ENCODE data around the gene HMGCL. TPM values are rescaled to one million over a fixed set of nuclear protein-coding genes. Genes with fewer than 3 reads are reported as not detected.

HMGCL gene
- total RNA-seq, 1 experiment from 2014 or later, result 25.6 TPM

DNA sequence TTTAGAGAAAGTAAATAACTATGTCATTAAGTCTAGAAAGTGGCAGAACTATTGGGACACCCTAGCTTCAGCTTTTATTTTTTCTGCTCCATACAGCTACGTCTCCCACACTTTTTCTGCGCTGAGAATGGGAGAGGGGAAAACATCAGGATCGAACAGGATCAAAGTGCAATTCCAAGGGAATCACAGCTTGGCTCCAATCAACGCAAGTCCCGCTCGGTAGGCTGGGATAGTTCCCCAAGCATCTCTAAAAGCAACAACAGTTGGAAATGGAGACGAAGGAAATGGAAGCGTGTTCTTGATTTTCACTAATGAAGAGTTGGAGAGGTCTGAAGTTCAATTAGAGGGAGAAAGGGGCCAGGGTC is 536 bp downstream of the HMGCL start:
- Histone ChIP-seq H2AFZ (ENCODE audit: low read length) (no peak overlapping the region), H3K79me2 (ENCODE audit: low read length) (peaks cover 18% of the 10 kb centered on the region), H3K9me2 (replicated peaks; ENCODE audit: insufficient read depth, low read length) (no peaks in the 10 kb centered on the region), H3K27me3 (ENCODE audit: low read length) (no peaks in the 10 kb centered on the region), H3K4me3 (ENCODE audit: low read length) (peak overlapping the region; percentile 87), H3K4me2 (ENCODE audit: low read depth, low read length, poor library complexity, severe bottlenecking) (peak overlapping the region; percentile 70), H3K4me1 (ENCODE audit: low read length) (peaks cover 22% of the 10 kb centered on the region), H3K9ac (ENCODE audit: low read length) (peak overlapping the region; percentile 96), H3K9me3 (ENCODE audit: low read length) (no peaks in the 10 kb centered on the region), H3K36me3 (ENCODE audit: insufficient read depth, low read length) (no peaks in the 10 kb centered on the region), H3K27ac (ENCODE audit: low read length) (peak overlapping the region; percentile 59), H4K20me1 (ENCODE audit: insufficient read depth, low read depth, low read length) (no peaks in the 10 kb centered on the region)
- no peak for DNase-seq

DNA sequence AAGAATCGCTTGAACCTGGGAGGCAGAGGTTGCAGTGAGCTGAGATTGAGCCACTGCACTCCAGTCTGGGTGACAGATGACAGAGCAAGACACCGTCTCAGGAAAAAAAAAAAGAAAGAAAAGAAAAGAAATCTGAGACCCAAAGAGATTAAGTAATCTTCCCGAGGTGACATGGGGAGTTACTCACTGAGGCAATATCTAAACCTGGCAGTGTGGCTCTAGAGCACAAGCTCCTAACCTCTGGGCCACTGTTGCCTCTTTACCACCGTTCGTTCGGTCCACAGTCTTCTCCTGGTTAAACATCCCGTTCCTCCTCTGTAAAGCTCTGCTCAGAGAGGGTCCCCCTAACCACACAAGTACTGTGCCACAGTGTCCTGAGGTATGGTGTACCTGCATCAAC is 1.5 kb downstream of the HMGCL start:
- no peak for DNase-seq
- Histone ChIP-seq H2AFZ (ENCODE audit: low read length) (no peak overlapping the region), H3K27me3 (ENCODE audit: low read length) (no peaks in the 10 kb centered on the region), H3K9me3 (ENCODE audit: low read length) (no peaks in the 10 kb centered on the region), H3K4me2 (ENCODE audit: low read depth, low read length, poor library complexity, severe bottlenecking) (peak overlapping the region; percentile 70), H3K36me3 (ENCODE audit: insufficient read depth, low read length) (no peaks in the 10 kb centered on the region), H3K9me2 (replicated peaks; ENCODE audit: insufficient read depth, low read length) (no peaks in the 10 kb centered on the region), H4K20me1 (ENCODE audit: insufficient read depth, low read depth, low read length) (no peaks in the 10 kb centered on the region), H3K9ac (ENCODE audit: low read length) (peak overlapping the region; percentile 96; the same call in 1 of the 2 replicates), H3K4me1 (ENCODE audit: low read length) (peaks cover 22% of the 10 kb centered on the region), H3K4me3 (ENCODE audit: low read length) (peak overlapping the region; percentile 87; the same call in 1 of the 2 replicates), H3K79me2 (ENCODE audit: low read length) (peaks cover 18% of the 10 kb centered on the region), H3K27ac (ENCODE audit: low read length) (no peak overlapping the region)

DNA sequence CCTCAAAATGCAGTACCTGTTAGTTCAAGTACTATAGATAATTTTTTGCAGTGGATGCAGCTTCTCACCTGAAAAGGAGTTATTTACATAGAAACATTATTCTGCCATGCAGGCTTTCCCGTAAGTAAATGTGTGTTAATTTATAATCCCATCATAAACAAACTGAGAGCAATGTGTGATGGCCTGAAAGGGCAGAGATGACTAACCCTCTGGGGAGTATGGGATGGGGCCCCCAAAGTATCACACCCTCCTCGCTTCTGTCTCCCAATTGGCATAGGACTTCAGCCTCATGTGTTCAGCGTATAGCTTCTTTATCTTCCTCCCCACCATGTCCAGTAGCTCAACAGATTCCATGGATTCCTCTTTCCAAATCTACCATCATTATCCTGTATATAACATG is 7.6 kb downstream of the HMGCL start:
- H3K4me2 ChIP-seq (ENCODE audit: low read depth, low read length, poor library complexity, severe bottlenecking), result no peak overlapping the region
- no peak overlapping the region for H3K9ac ChIP-seq (ENCODE audit: low read length)
- H4K20me1 ChIP-seq (ENCODE audit: insufficient read depth, low read depth, low read length), result no peaks in the 10 kb centered on the region
- peak overlapping the region; percentile 54 for H3K27ac ChIP-seq (ENCODE audit: low read length)
- H3K9me2 ChIP-seq (replicated peaks; ENCODE audit: insufficient read depth, low read length), result no peaks in the 10 kb centered on the region
- no peak for DNase-seq
- no peaks in the 10 kb centered on the region for H3K9me3 ChIP-seq (ENCODE audit: low read length)
- no peaks in the 10 kb centered on the region for H3K27me3 ChIP-seq (ENCODE audit: low read length)
- H3K4me1 ChIP-seq (ENCODE audit: low read length), result peaks cover 16% of the 10 kb centered on the region
- peaks cover 5% of the 10 kb centered on the region; the same call in 1 of the 2 replicates for H3K36me3 ChIP-seq (ENCODE audit: insufficient read depth, low read length)
- no peak overlapping the region for H3K4me3 ChIP-seq (ENCODE audit: low read length)
- H3K79me2 ChIP-seq (ENCODE audit: low read length), result no peaks in the 10 kb centered on the region
- no peak overlapping the region for H2AFZ ChIP-seq (ENCODE audit: low read length)

DNA sequence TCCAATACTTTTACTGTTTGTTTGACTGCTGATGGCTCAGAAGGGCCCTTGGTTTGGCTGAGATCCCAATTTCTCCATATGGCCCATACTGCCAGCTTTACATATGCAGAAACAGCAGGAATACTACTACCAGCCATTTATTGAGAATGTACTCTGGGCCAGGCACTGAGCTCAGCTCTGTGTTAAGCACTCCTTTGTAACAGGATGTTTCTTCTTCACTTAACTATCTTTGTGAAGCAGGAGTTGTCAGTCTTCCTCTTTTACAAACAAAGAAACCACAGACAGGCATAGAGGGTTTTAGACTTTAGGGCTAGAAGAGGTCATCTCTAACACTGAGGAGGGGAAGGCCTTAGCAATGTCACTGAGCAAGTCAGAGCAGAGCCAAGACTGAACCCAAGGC is 8.3 kb downstream of the HMGCL start:
- Histone ChIP-seq H4K20me1 (ENCODE audit: insufficient read depth, low read depth, low read length) (no peaks in the 10 kb centered on the region), H3K79me2 (ENCODE audit: low read length) (no peaks in the 10 kb centered on the region), H3K4me1 (ENCODE audit: low read length) (peaks cover 16% of the 10 kb centered on the region), H3K27me3 (ENCODE audit: low read length) (no peaks in the 10 kb centered on the region), H2AFZ (ENCODE audit: low read length) (no peak overlapping the region), H3K27ac (ENCODE audit: low read length) (peak overlapping the region; percentile 54), H3K9me3 (ENCODE audit: low read length) (no peaks in the 10 kb centered on the region), H3K9me2 (replicated peaks; ENCODE audit: insufficient read depth, low read length) (no peaks in the 10 kb centered on the region), H3K36me3 (ENCODE audit: insufficient read depth, low read length) (peaks cover 5% of the 10 kb centered on the region; the same call in 1 of the 2 replicates), H3K4me3 (ENCODE audit: low read length) (no peak overlapping the region), H3K9ac (ENCODE audit: low read length) (no peak overlapping the region), H3K4me2 (ENCODE audit: low read depth, low read length, poor library complexity, severe bottlenecking) (no peak overlapping the region)
- no peak for DNase-seq

DNA sequence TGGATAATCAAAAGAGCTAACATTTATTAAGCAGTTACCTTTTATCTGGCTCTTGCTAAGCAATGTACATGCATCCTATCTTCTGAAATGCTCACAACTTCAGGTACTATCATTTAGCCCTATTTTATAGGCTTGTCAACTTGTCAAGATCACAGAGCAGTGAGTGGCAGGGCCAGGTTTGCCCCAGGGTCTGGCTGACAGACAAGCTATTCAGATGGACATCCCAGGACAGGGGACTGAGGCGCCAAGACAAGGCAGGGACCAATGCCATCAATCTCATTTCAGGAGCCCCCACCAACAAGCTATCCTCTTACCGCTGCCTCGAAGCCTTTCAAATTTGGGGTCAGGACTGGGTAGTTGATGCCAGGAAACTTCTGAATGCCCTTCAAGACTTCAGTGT is 8.9 kb downstream of the HMGCL start:
- Histone ChIP-seq H4K20me1 (ENCODE audit: insufficient read depth, low read depth, low read length) (no peaks in the 10 kb centered on the region), H3K9ac (ENCODE audit: low read length) (no peak overlapping the region), H3K9me3 (ENCODE audit: low read length) (no peaks in the 10 kb centered on the region), H3K9me2 (replicated peaks; ENCODE audit: insufficient read depth, low read length) (no peaks in the 10 kb centered on the region), H2AFZ (ENCODE audit: low read length) (no peak overlapping the region), H3K27me3 (ENCODE audit: low read length) (no peaks in the 10 kb centered on the region), H3K36me3 (ENCODE audit: insufficient read depth, low read length) (peaks cover 5% of the 10 kb centered on the region; the same call in 1 of the 2 replicates), H3K27ac (ENCODE audit: low read length) (no peak overlapping the region), H3K79me2 (ENCODE audit: low read length) (no peaks in the 10 kb centered on the region), H3K4me2 (ENCODE audit: low read depth, low read length, poor library complexity, severe bottlenecking) (no peak overlapping the region), H3K4me3 (ENCODE audit: low read length) (no peak overlapping the region), H3K4me1 (ENCODE audit: low read length) (peaks cover 20% of the 10 kb centered on the region)
- no peak for DNase-seq

DNA sequence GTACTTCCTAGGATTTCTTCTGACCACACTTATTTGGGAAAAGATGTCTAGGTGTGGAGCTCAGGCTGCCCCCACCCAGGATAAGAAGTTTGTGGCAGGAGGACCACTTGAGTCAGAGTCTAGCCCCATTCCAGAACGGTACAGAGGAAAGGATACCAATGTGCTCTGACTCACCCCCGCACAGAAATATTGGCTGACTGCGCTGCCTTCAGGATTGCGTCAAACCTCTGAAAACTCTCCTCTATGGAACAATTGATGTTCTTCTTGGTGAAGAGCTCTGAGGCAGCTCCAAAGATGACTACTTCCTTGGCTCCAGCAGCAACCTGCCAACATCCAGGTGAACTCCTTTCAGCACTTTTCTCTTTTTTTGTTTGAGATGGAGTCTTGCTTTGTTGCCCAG is 11.2 kb downstream of the HMGCL start:
- no peak for DNase-seq
- Histone ChIP-seq H3K27me3 (ENCODE audit: low read length) (no peaks in the 10 kb centered on the region), H3K4me3 (ENCODE audit: low read length) (no peak overlapping the region), H3K36me3 (ENCODE audit: insufficient read depth, low read length) (peaks cover 5% of the 10 kb centered on the region; the same call in 1 of the 2 replicates), H3K27ac (ENCODE audit: low read length) (no peak overlapping the region), H3K4me1 (ENCODE audit: low read length) (peaks cover 39% of the 10 kb centered on the region), H4K20me1 (ENCODE audit: insufficient read depth, low read depth, low read length) (no peaks in the 10 kb centered on the region), H3K9me3 (ENCODE audit: low read length) (no peaks in the 10 kb centered on the region), H3K9ac (ENCODE audit: low read length) (no peak overlapping the region), H2AFZ (ENCODE audit: low read length) (no peak overlapping the region), H3K4me2 (ENCODE audit: low read depth, low read length, poor library complexity, severe bottlenecking) (no peak overlapping the region), H3K9me2 (replicated peaks; ENCODE audit: insufficient read depth, low read length) (no peaks in the 10 kb centered on the region), H3K79me2 (ENCODE audit: low read length) (no peaks in the 10 kb centered on the region)

DNA sequence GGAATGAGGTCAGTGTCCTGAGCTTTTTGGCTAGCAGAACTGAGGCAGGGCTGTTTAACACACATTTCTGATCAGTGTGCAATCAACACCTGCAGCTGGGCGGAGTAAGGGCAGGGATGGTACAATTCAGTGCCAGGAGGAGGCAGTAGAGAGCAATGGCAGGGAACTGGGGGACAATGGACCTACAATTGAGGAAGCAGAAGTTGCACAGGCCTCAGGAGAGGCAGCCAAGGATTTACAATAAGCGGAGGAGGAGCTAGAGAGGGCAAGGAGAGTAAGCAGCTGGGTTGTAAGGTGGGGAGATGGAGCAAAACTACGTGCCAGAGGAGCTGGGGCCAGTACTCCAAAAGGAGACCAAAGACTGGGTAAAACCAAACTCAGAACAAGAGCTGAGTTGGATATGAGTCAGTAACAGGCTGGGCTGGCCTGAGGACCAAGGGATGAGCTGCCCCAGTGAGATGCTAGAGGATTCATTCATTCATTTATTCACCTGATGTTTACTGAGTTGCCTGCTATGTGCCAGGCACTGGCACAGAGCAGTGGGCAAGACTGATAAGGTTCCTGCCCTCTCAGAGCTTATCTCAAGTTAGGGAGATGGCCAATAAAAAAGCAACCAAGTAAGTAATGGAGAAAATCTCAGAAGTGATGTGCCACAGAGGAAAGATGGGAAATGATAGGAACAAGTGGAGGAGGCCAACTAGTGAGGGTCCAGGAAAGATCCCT is 14.2 kb downstream of the HMGCL start:
- Histone ChIP-seq H2AFZ (ENCODE audit: low read length) (no peak overlapping the region), H3K4me3 (ENCODE audit: low read length) (no peak overlapping the region), H3K4me1 (ENCODE audit: low read length) (peaks cover 23% of the 10 kb centered on the region), H3K27me3 (ENCODE audit: low read length) (no peaks in the 10 kb centered on the region), H3K9me2 (replicated peaks; ENCODE audit: insufficient read depth, low read length) (no peaks in the 10 kb centered on the region), H3K4me2 (ENCODE audit: low read depth, low read length, poor library complexity, severe bottlenecking) (peak overlapping the region; percentile 39), H3K9me3 (ENCODE audit: low read length) (no peaks in the 10 kb centered on the region), H3K27ac (ENCODE audit: low read length) (peak overlapping the region; percentile 68), H3K79me2 (ENCODE audit: low read length) (no peaks in the 10 kb centered on the region), H4K20me1 (ENCODE audit: insufficient read depth, low read depth, low read length) (no peaks in the 10 kb centered on the region), H3K9ac (ENCODE audit: low read length) (peak overlapping the region; percentile 25), H3K36me3 (ENCODE audit: insufficient read depth, low read length) (peaks cover 5% of the 10 kb centered on the region; the same call in 1 of the 2 replicates)
- DNase-seq, result peak; percentile 96

DNA sequence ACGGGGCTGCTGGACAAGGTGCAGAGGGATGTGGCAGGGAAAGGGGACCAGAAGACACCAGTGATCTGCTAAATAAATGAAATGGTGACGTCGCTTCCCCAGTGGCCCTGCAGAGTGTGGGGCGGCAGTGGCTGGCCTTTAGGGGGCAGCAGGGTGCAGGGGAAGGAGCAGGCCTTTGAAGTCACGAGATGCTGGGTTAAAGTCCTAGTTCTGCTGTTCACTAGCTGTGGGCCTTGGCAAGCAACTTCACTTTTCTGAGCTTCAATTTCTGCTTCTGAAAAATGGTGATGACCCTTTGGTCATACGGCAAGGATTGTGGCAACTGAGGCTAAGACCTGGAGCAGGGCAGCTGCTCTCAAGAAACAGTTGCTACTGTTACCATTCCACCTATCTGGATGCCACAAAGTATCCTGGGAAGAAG is 15.5 kb downstream of the HMGCL start:
- Histone ChIP-seq H3K79me2 (ENCODE audit: low read length) (no peaks in the 10 kb centered on the region), H3K36me3 (ENCODE audit: insufficient read depth, low read length) (peaks cover 5% of the 10 kb centered on the region; the same call in 1 of the 2 replicates), H3K27me3 (ENCODE audit: low read length) (no peaks in the 10 kb centered on the region), H2AFZ (ENCODE audit: low read length) (no peak overlapping the region), H3K4me2 (ENCODE audit: low read depth, low read length, poor library complexity, severe bottlenecking) (no peak overlapping the region), H4K20me1 (ENCODE audit: insufficient read depth, low read depth, low read length) (no peaks in the 10 kb centered on the region), H3K9ac (ENCODE audit: low read length) (0 out of 2 replicates have a peak overlapping the region, but pooled peaks have one; percentile 18), H3K4me1 (ENCODE audit: low read length) (peaks cover 23% of the 10 kb centered on the region), H3K4me3 (ENCODE audit: low read length) (no peak overlapping the region), H3K9me3 (ENCODE audit: low read length) (no peaks in the 10 kb centered on the region), H3K27ac (ENCODE audit: low read length) (peak overlapping the region; percentile 58), H3K9me2 (replicated peaks; ENCODE audit: insufficient read depth, low read length) (no peaks in the 10 kb centered on the region)
- peak; percentile 94 for DNase-seq
